IMR-90 (cell line): ENCODE data around the gene COL18A1. TPM values are rescaled to one million over a fixed set of nuclear protein-coding genes. Genes with fewer than 3 reads are reported as not detected.

Source experiments
- ATAC-seq: fragments of 200-7000 bp; cut with Tn5 transposase; 2 replicates; pipeline ENCODE4 v1.9.1; 2020; ENCODE audit warnings: low read depth, mild to moderate bottlenecking, moderate library complexity
- BruUV-seq: library from RNA; stranded (reverse); fragments of 400-500 nt; replicated peaks from 2 replicates; lab custom pipeline; 2021; lab: Mats Ljungman, UMichigan
- CTCF ChIA-PET: fragments of 300-600 bp; formaldehyde crosslinking; extraction: SDS; loops from one replicate; lab custom pipeline; 2021; ENCODE audit warnings: antibody characterized with exemption; lab: Yijun Ruan, JAX
- POLR2A ChIA-PET: fragments of 300-600 bp; sonication (Branson Sonifier 250); formaldehyde crosslinking; loops from one replicate; lab custom pipeline; 2022; ENCODE audit warnings: antibody characterized with exemption; ENCODE audit not compliant: unreplicated experiment; lab: Charles Lee
- DNase-seq: peaks from one replicate; pipeline ENCODE4 v3.0.0; 2013
- H2AFZ ChIP-seq: replicated peaks from 2 replicates; pipeline ENCODE3; 2013; ENCODE audit warnings: low read length, mild to moderate bottlenecking; ENCODE audit not compliant: poor library complexity
- H2AK5ac ChIP-seq: 2 replicates; pipeline ENCODE4 v1.6.1; 2013; ENCODE audit warnings: low read depth, low read length, inconsistent platforms
- H2AK9ac ChIP-seq: replicated peaks from 2 replicates; pipeline ENCODE3; 2013; ENCODE audit warnings: mild to moderate bottlenecking, low read depth, low read length, moderate library complexity; ENCODE audit not compliant: poor library complexity
- H2BK120ac ChIP-seq: 2 replicates; pipeline ENCODE4 v1.6.1; 2013; ENCODE audit warnings: low read depth, low read length, inconsistent platforms
- H2BK15ac ChIP-seq: 3 replicates; pipeline ENCODE4 v1.6.1; 2013; ENCODE audit warnings: low read depth, low read length, inconsistent platforms
- H2BK20ac ChIP-seq: 2 replicates; pipeline ENCODE4 v1.6.1; 2013; ENCODE audit warnings: low read depth, mild to moderate bottlenecking, inconsistent platforms, low read length, moderate library complexity
- H2BK5ac ChIP-seq: 2 replicates; pipeline ENCODE4 v1.6.1; 2013; ENCODE audit warnings: mild to moderate bottlenecking, low read depth, low read length, inconsistent platforms; ENCODE audit not compliant: poor library complexity, severe bottlenecking
- H3K14ac ChIP-seq: replicated peaks from 2 replicates; pipeline ENCODE4 v1.6.1; 2013; ENCODE audit warnings: low read depth, low read length, inconsistent platforms
- H3K18ac ChIP-seq: 2 replicates; pipeline ENCODE4 v1.6.1; 2013; ENCODE audit warnings: low read depth, low read length, control low read depth
- H3K23ac ChIP-seq: 2 replicates; pipeline ENCODE4 v1.6.1; 2013; ENCODE audit warnings: low read depth, low read length, inconsistent platforms
- H3K27ac ChIP-seq: 2 replicates; pipeline ENCODE4 v1.5.1; 2013; ENCODE audit warnings: mild to moderate bottlenecking, control low read depth, low read length; ENCODE audit not compliant: insufficient read depth
- H3K27me3 ChIP-seq: 2 replicates; pipeline ENCODE4 v1.6.1; 2013; ENCODE audit warnings: low read length; ENCODE audit not compliant: control insufficient read depth, insufficient read depth
- H3K36me3 ChIP-seq: 2 replicates; pipeline ENCODE4 v1.6.1; 2013; ENCODE audit warnings: low read length, mixed read lengths; ENCODE audit not compliant: control insufficient read depth, insufficient read depth
- H3K4ac ChIP-seq: 2 replicates; pipeline ENCODE4 v1.6.1; 2013; ENCODE audit warnings: low read depth, low read length, inconsistent platforms
- H3K4me1 ChIP-seq: 2 replicates; pipeline ENCODE4 v1.6.1; 2013; ENCODE audit warnings: low read length, mixed read lengths; ENCODE audit not compliant: control insufficient read depth, insufficient read depth
- H3K4me2 ChIP-seq: 2 replicates; pipeline ENCODE4 v1.6.1; 2013; ENCODE audit warnings: low read depth, mild to moderate bottlenecking, control low read depth, low read length, moderate library complexity
- H3K4me3 ChIP-seq: 2 replicates; pipeline ENCODE4 v1.5.1; 2013; ENCODE audit warnings: low read depth, mild to moderate bottlenecking, control low read depth, low read length, moderate library complexity; ENCODE audit not compliant: insufficient read depth
- H3K56ac ChIP-seq: 2 replicates; pipeline ENCODE4 v1.6.1; 2013; ENCODE audit warnings: low read length, inconsistent platforms; ENCODE audit not compliant: insufficient read depth; ENCODE audit errors: extremely low read depth
- H3K79me1 ChIP-seq, 2 experiments: 2 replicates each; pipeline ENCODE4 v1.6.1; 2013; ENCODE audit warnings: low read length in 2 of 2, inconsistent platforms in 1 of 2, low read depth in 1 of 2
- H3K9ac ChIP-seq: 2 replicates; pipeline ENCODE4 v1.6.1; 2013; ENCODE audit warnings: low read depth, low read length, control low read depth
- H3K9me1 ChIP-seq: 2 replicates; pipeline ENCODE4 v1.6.1; 2013; ENCODE audit warnings: low read length, inconsistent platforms; ENCODE audit not compliant: insufficient read depth
- H3K9me3 ChIP-seq: 2 replicates; pipeline ENCODE4 v1.6.1; 2013; ENCODE audit warnings: low read length; ENCODE audit not compliant: control insufficient read depth, insufficient read depth
- H4K20me1 ChIP-seq: 2 replicates; pipeline ENCODE4 v1.6.1; 2013; ENCODE audit warnings: low read length, inconsistent platforms; ENCODE audit not compliant: insufficient read depth
- H4K5ac ChIP-seq: 2 replicates; pipeline ENCODE4 v1.6.1; 2013; ENCODE audit warnings: mild to moderate bottlenecking, low read depth, low read length, control low read depth
- H4K8ac ChIP-seq, 2 experiments: 2 replicates each; pipeline ENCODE4 v1.6.1; 2013; ENCODE audit warnings: low read depth in 2 of 2, low read length in 2 of 2, control low read depth in 1 of 2, inconsistent platforms in 1 of 2
- H4K91ac ChIP-seq: 2 replicates; pipeline ENCODE4 v1.6.1; 2013; ENCODE audit warnings: low read depth, low read length, inconsistent platforms; ENCODE audit not compliant: insufficient read depth
- CTCF ChIP-seq: conservative IDR thresholded peaks from 2 replicates; pipeline ENCODE4 v1.5.1; 2012; ENCODE audit warnings: mild to moderate bottlenecking, low read depth, low read length, improper control_type of control experiment
- FOS ChIP-seq: fragments of 150-350 bp; IDR thresholded peaks from 2 replicates; pipeline ENCODE4 v1.6.1; 2016; ENCODE audit warnings: low read depth, low read length
- MAFK ChIP-seq: IDR thresholded peaks from 2 replicates; pipeline ENCODE4 v1.6.1; 2012; ENCODE audit warnings: low read depth, low read length, improper control_type of control experiment
- MAZ ChIP-seq: IDR thresholded peaks from 2 replicates; pipeline ENCODE4 v1.6.1; 2012; ENCODE audit warnings: low read depth, mild to moderate bottlenecking, low read length, improper control_type of control experiment, moderate library complexity, borderline replicate concordance
- MXI1 ChIP-seq: IDR thresholded peaks from 2 replicates; pipeline ENCODE4 v1.6.1; 2012; ENCODE audit warnings: low read depth, mild to moderate bottlenecking, low read length, moderate library complexity, borderline replicate concordance
- RCOR1 ChIP-seq: IDR thresholded peaks from 2 replicates; pipeline ENCODE4 v1.6.1; 2012; ENCODE audit warnings: mild to moderate bottlenecking, low read length, improper control_type of control experiment; ENCODE audit not compliant: insufficient replicate concordance
- RFX5 ChIP-seq: IDR thresholded peaks from 2 replicates; pipeline ENCODE4 v1.8.0; 2012; ENCODE audit warnings: low read depth, mild to moderate bottlenecking, low read length, moderate library complexity
- WGBS, 2 experiments: methylation state at CpG; one replicate each; pipeline versions ENCODE4 v1.1.5 to v1.1.7; 2013; ENCODE audit warnings: missing lambda C conversion rate in 2 of 2; ENCODE audit not compliant: insufficient read length in 1 of 2; ENCODE audit errors: extremely low coverage in 2 of 2; 5-methylcytosine and 5-hydroxymethylcytosine counted together
- dilution Hi-C: fragments of 300-500 bp; cut with HindIII; formaldehyde crosslinking; loops from one replicate; pipeline ENCODE4 v1.14.3; 2018; ENCODE audit warnings: low sequenced_read_pairs; ENCODE audit not compliant: unreplicated experiment
- in situ Hi-C: fragments of 300-500 bp; cut with MboI; formaldehyde crosslinking; loops from 3 replicates; pipeline ENCODE4 v1.14.3; 2019; ENCODE audit warnings: low sequenced_read_pairs, inconsistent platforms, mixed read lengths
- intact Hi-C: fragments of 100-400 bp; cut with micrococcal nuclease; formaldehyde crosslinking; loops from 2 replicates; pipeline ENCODE4 v1.10.0; 2022
- polyA plus RNA-seq, 3 experiments: library from polyadenylated mRNA; depleted of rRNA; stranded (reverse); fragments of >200 nt; gene quantifications; 2 replicates each; pipeline ENCODE4 v1.2.3, GENCODE V29; 2012; ENCODE audit warnings: low replicate concordance in 1 of 3
- total RNA-seq: library from RNA; depleted of rRNA; stranded (reverse); fragments of >200 nt; gene quantifications from 2 replicates; pipeline ENCODE4 v1.2.3, GENCODE V29; 2012
- TF ChIP-seq, protein P1 (sequence below): fragments of 150-350 bp; IDR thresholded peaks from 2 replicates; pipeline ENCODE4 v1.6.1; 2016; ENCODE audit warnings: low read depth, mild to moderate bottlenecking, low read length, moderate library complexity, borderline replicate concordance

The COL18A1 gene
- total and polyA plus RNA-seq, 2 of the 4 experiments (the other 2 are of a cell fraction), result 4.3 to 46.7 TPM

- intact Hi-C loops, result loop anchor here (1.0 to 5.0 kb wide), 4 partner anchors 7 to 93 kb away; no protein-coding TSS in a partner anchor
- ATAC-seq, result no peak
Observed at GRCh38 chr21:45385549-45386050, 19.4 kb upstream of the COL18A1 start.

More at GRCh38 chr21:45385549-45386050, 19.4 kb upstream of the COL18A1 start:
- Histone ChIP-seq H2AFZ (peak overlapping the region; percentile 32), H3K4me2 (no peak overlapping the region), H3K4me1 (peaks cover 18% of the 10 kb centered on the region), H3K56ac (no peak overlapping the region), H4K20me1 (no peaks in the 10 kb centered on the region), H3K4ac (peak overlapping the region; percentile 75), H2AK9ac (no peak overlapping the region), H3K27me3 (no peaks in the 10 kb centered on the region), H2BK5ac (no peak overlapping the region), H4K91ac (peak overlapping the region; percentile 41), H3K79me1 (peaks cover 0 to 6% of the 10 kb centered on the region in 2 experiments; a peak in 2 of 4 replicates), H4K5ac (no peak overlapping the region; the same call in 1 of the 2 replicates), H2BK15ac (peak overlapping the region; percentile 61; the same call in 1 of the 3 replicates), H3K27ac (no peak overlapping the region), H4K8ac (peak overlapping the region in 1 of 2 experiments; percentile 47; a peak in 1 of 4 replicates), H3K14ac (peak overlapping the region; percentile 8; the same call in 1 of the 2 replicates), H3K4me3 (no peak overlapping the region), H2AK5ac (peak overlapping the region; percentile 57), H3K9me1 (peaks cover 22% of the 10 kb centered on the region), H3K23ac (no peak overlapping the region), H3K9ac (no peak overlapping the region), H2BK120ac (peak overlapping the region; percentile 58; the same call in 1 of the 2 replicates), H3K36me3 (no peaks in the 10 kb centered on the region), H3K9me3 (no peaks in the 10 kb centered on the region), H3K18ac (no peak overlapping the region; the same call in 1 of the 2 replicates), H2BK20ac (peak overlapping the region; percentile 59; the same call in 1 of the 2 replicates)
- WGBS, 2 experiments, result 79% methylated on average over 4 of the region's 21 CpGs; no CpG with 5 or more reads in 1 of the 2 experiments
- in situ Hi-C loops (loop anchor here (10.0 kb wide), 1 partner anchor 61 kb away; no protein-coding TSS in a partner anchor), dilution Hi-C loops (no loop called here)
- no peak for DNase-seq
- TF ChIP-seq RCOR1, result no peak
- TF ChIP-seq MXI1, result no peak
- no peak for TF ChIP-seq CTCF
- no peak for TF ChIP-seq MAFK
- TF ChIP-seq FOS, result no peak
- TF ChIP-seq MAZ, result no peak
- no peak for TF ChIP-seq RFX5
- TF ChIP-seq, protein P1, sequence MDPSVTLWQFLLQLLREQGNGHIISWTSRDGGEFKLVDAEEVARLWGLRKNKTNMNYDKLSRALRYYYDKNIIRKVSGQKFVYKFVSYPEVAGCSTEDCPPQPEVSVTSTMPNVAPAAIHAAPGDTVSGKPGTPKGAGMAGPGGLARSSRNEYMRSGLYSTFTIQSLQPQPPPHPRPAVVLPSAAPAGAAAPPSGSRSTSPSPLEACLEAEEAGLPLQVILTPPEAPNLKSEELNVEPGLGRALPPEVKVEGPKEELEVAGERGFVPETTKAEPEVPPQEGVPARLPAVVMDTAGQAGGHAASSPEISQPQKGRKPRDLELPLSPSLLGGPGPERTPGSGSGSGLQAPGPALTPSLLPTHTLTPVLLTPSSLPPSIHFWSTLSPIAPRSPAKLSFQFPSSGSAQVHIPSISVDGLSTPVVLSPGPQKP, result no peak
- POLR2A ChIA-PET, result no interaction called here
- no TSS peak for BruUV-seq
- CTCF ChIA-PET, result interaction anchor here (1.1 kb wide), 1 partner anchor 246 kb away, joined by 3 read pairs; no protein-coding TSS in a partner anchor
